H9 (cell line): ENCODE results near the gene IGFL1. TPM values are rescaled to one million over a fixed set of nuclear protein-coding genes. Genes with fewer than 3 reads are reported as not detected.

Experiments used
- DNase-seq: peaks from one replicate; pipeline ENCODE4 v3.0.0-alpha.2; 2017
- H2AFZ ChIP-seq: one replicate; pipeline ENCODE4 v1.6.1; 2013; ENCODE audit warnings: mild to moderate bottlenecking, low read length, control low read depth, moderate library complexity
- H2AK5ac ChIP-seq: 2 replicates; pipeline ENCODE4 v1.6.1; 2013; ENCODE audit warnings: low read length, control low read depth, mixed read lengths; ENCODE audit not compliant: insufficient read length
- H2BK120ac ChIP-seq: one replicate; pipeline ENCODE4 v1.6.1; 2013; ENCODE audit warnings: low read depth, mild to moderate bottlenecking, low read length, control low read depth, inconsistent platforms; ENCODE audit not compliant: poor library complexity, severe bottlenecking
- H2BK12ac ChIP-seq: 2 replicates; pipeline ENCODE4 v1.6.1; 2013; ENCODE audit warnings: low read length, control low read depth, mixed read lengths, low read depth; ENCODE audit not compliant: insufficient read length
- H2BK15ac ChIP-seq: 2 replicates; pipeline ENCODE4 v1.6.1; 2013; ENCODE audit warnings: low read depth, low read length, control low read depth
- H2BK20ac ChIP-seq: one replicate; pipeline ENCODE4 v1.6.1; 2013; ENCODE audit warnings: low read depth, mild to moderate bottlenecking, low read length, control low read depth, inconsistent platforms; ENCODE audit not compliant: poor library complexity, severe bottlenecking
- H2BK5ac ChIP-seq: 2 replicates; pipeline ENCODE4 v1.6.1; 2013; ENCODE audit warnings: low read length, control low read depth, mixed read lengths; ENCODE audit not compliant: insufficient read length
- H3K14ac ChIP-seq: 2 replicates; pipeline ENCODE4 v1.6.1; 2013; ENCODE audit warnings: low read length, control low read depth; ENCODE audit not compliant: insufficient read depth
- H3K18ac ChIP-seq: 2 replicates; pipeline ENCODE4 v1.6.1; 2013; ENCODE audit warnings: low read depth, mild to moderate bottlenecking, mixed read lengths, low read length, control low read depth; ENCODE audit not compliant: insufficient read length
- H3K23ac ChIP-seq: 2 replicates; pipeline ENCODE4 v1.6.1; 2013; ENCODE audit warnings: low read length, control low read depth, mixed read lengths, low read depth; ENCODE audit not compliant: insufficient read length
- H3K23me2 ChIP-seq: 2 replicates; pipeline ENCODE4 v1.6.1; 2013; ENCODE audit warnings: low read depth, mild to moderate bottlenecking, mixed read lengths, low read length, control low read depth; ENCODE audit not compliant: insufficient read length, poor library complexity, severe bottlenecking
- H3K27ac ChIP-seq: 2 replicates; pipeline ENCODE4 v1.5.1; 2013; ENCODE audit warnings: low read length, control low read depth, mixed read lengths, low read depth; ENCODE audit not compliant: insufficient read length
- H3K27me3 ChIP-seq: 2 replicates; pipeline ENCODE4 v1.6.1; 2013; ENCODE audit warnings: low read length, control low read depth, inconsistent platforms; ENCODE audit not compliant: insufficient read depth
- H3K4ac ChIP-seq: 2 replicates; pipeline ENCODE4 v1.6.1; 2013; ENCODE audit warnings: low read depth, mild to moderate bottlenecking, control low read depth, inconsistent platforms, low read length, moderate library complexity
- H3K4me1 ChIP-seq: 2 replicates; pipeline ENCODE4 v1.6.1; 2013; ENCODE audit warnings: low read length, control low read depth, inconsistent platforms; ENCODE audit not compliant: insufficient read depth
- H3K4me2 ChIP-seq: 2 replicates; pipeline ENCODE4 v1.6.1; 2013; ENCODE audit warnings: low read length, control low read depth, mixed read lengths; ENCODE audit not compliant: insufficient read length, insufficient read depth
- H3K56ac ChIP-seq: 2 replicates; pipeline ENCODE4 v1.6.1; 2013; ENCODE audit warnings: low read depth, mild to moderate bottlenecking, mixed read lengths, low read length, control low read depth; ENCODE audit not compliant: insufficient read length
- H3K79me1 ChIP-seq: 2 replicates; pipeline ENCODE4 v1.6.1; 2013; ENCODE audit warnings: low read depth, mild to moderate bottlenecking, moderate library complexity, low read length, control low read depth, inconsistent platforms; ENCODE audit not compliant: insufficient read depth, poor library complexity, severe bottlenecking
- H3K79me2 ChIP-seq: 2 replicates; pipeline ENCODE4 v1.6.1; 2013; ENCODE audit warnings: low read length, control low read depth, inconsistent platforms; ENCODE audit not compliant: insufficient read depth
- H3K9ac ChIP-seq: 2 replicates; pipeline ENCODE4 v1.6.1; 2013; ENCODE audit warnings: low read length, control low read depth, mixed read lengths; ENCODE audit not compliant: insufficient read length; ENCODE audit errors: extremely low read depth
- H3K9me3 ChIP-seq: one replicate; pipeline ENCODE4 v1.6.1; 2013; ENCODE audit warnings: low read depth, low read length, inconsistent platforms; ENCODE audit not compliant: control insufficient read depth
- H3T11ph ChIP-seq: one replicate; pipeline ENCODE4 v1.6.1; 2013; ENCODE audit warnings: mild to moderate bottlenecking, low read length, control low read depth, inconsistent platforms
- H4K20me1 ChIP-seq: one replicate; pipeline ENCODE4 v1.6.1; 2013; ENCODE audit not compliant: control insufficient read depth, insufficient read length, insufficient read depth
- H4K5ac ChIP-seq: 2 replicates; pipeline ENCODE4 v1.6.1; 2013; ENCODE audit warnings: low read depth, mild to moderate bottlenecking, mixed read lengths, low read length, control low read depth; ENCODE audit not compliant: insufficient read length
- H4K8ac ChIP-seq: replicated peaks from 2 replicates; pipeline ENCODE4 v1.6.1; 2013; ENCODE audit warnings: low read length, control low read depth, mixed read lengths, low read depth; ENCODE audit not compliant: insufficient read length
- H4K91ac ChIP-seq: 2 replicates; pipeline ENCODE4 v1.6.1; 2013; ENCODE audit warnings: low read depth, mild to moderate bottlenecking, moderate library complexity, mixed read lengths, low read length, control low read depth; ENCODE audit not compliant: insufficient read length
- H3K27ac Mint-ChIP-seq, 3 experiments: 2 replicates in 2 of 3; 3 replicates in 1 of 3; pipeline ENCODE4 v1.8.0; 2020 to 2021; ENCODE audit warnings: mixed read lengths in 3 of 3, mild to moderate bottlenecking in 1 of 3, moderate library complexity in 1 of 3
- H3K27me3 Mint-ChIP-seq: 2 replicates; pipeline ENCODE4 v1.8.0; 2021; ENCODE audit warnings: low read depth, mild to moderate bottlenecking, moderate library complexity, mixed read lengths
- H3K36me3 Mint-ChIP-seq, 3 experiments: 2 replicates in 2 of 3; 3 replicates in 1 of 3; pipeline ENCODE4 v1.8.0; 2020 to 2021; ENCODE audit warnings: low read depth in 3 of 3, mixed read lengths in 3 of 3; ENCODE audit not compliant: insufficient read depth in 1 of 3
- H3K4me1 Mint-ChIP-seq, 2 experiments: 2 replicates each; pipeline ENCODE4 v1.8.0; 2020; ENCODE audit warnings: mixed read lengths in 2 of 2
- H3K4me3 Mint-ChIP-seq, 2 experiments: 2 replicates in 1 of 2; 3 replicates in 1 of 2; pipeline ENCODE4 v1.8.0; 2020 to 2021; ENCODE audit warnings: mild to moderate bottlenecking in 2 of 2, mixed read lengths in 2 of 2, moderate library complexity in 1 of 2
- H3K9me3 Mint-ChIP-seq, 2 experiments: 2 replicates in 1 of 2; 3 replicates in 1 of 2; pipeline ENCODE4 v1.8.0; 2020; ENCODE audit warnings: mild to moderate bottlenecking in 2 of 2, mixed read lengths in 2 of 2, moderate library complexity in 1 of 2
- WGBS: extraction: QIAGEN DNeasy Blood & Tissue Kit; methylation state at CpG from one replicate; pipeline ENCODE4 v1.1.7; 2013; ENCODE audit warnings: missing lambda C conversion rate, low lambda C conversion rate, mixed read lengths; ENCODE audit not compliant: insufficient read length; ENCODE audit errors: extremely low coverage; 5-methylcytosine and 5-hydroxymethylcytosine counted together
- total RNA-seq: library from RNA; stranded (reverse); gene quantifications from 2 replicates; pipeline ENCODE4 v1.2.1, GENCODE V29; 2021
- TF ChIP-seq, protein P1 (sequence below): fragments of 200-600 bp; sonication (generic); conservative IDR thresholded peaks from 3 replicates; pipeline ENCODE4 v1.8.0; 2021; ENCODE audit warnings: antibody characterized with exemption, mild to moderate bottlenecking

Gene IGFL1
- total RNA-seq, 1 experiment from 2014 or later: not detected

- WGBS: no CpG with 5 or more reads among the region's 8 CpGs
- DNase-seq: no peak
- Histone ChIP-seq H2BK120ac (no peak overlapping the region), H2BK12ac (no peak overlapping the region), H2BK20ac (no peak overlapping the region), H2AK5ac (no peak overlapping the region), H2BK5ac (no peak overlapping the region), H4K20me1 (no peaks in the 10 kb centered on the region), H4K91ac (no peak overlapping the region), H3K27ac (no peak overlapping the region), H4K8ac (no peak overlapping the region), H3K4me2 (no peak overlapping the region), H2BK15ac (no peak overlapping the region), H2AFZ (no peak overlapping the region), H3K23ac (no peak overlapping the region), H3K79me1 (no peaks in the 10 kb centered on the region), H3K79me2 (no peaks in the 10 kb centered on the region), H4K5ac (no peak overlapping the region), H3K4me1 (no peaks in the 10 kb centered on the region), H3K27me3 (no peaks in the 10 kb centered on the region), H3K9ac (no peak overlapping the region), H3T11ph (no peak overlapping the region), H3K18ac (no peak overlapping the region), H3K23me2 (no peaks in the 10 kb centered on the region), H3K14ac (no peak overlapping the region; the same call in 1 of the 2 replicates), H3K4ac (no peak overlapping the region), H3K56ac (no peak overlapping the region), H3K9me3 (no peaks in the 10 kb centered on the region)
- Mint-ChIP-seq H3K27ac (peak overlapping the region in 1 of 3 experiments; percentile 79; a peak in 2 of 7 replicates), H3K27me3 (peaks cover 5% of the 10 kb centered on the region), H3K4me1 (no peaks in the 10 kb centered on the region; a peak in 1 of 4 replicates), H3K36me3 (no peaks in the 10 kb centered on the region; a peak in 1 of 7 replicates), H3K4me3 (no peak overlapping the region; a peak in 1 of 5 replicates), H3K9me3 (peaks cover 2% of the 10 kb centered on the region in 2 experiments; a peak in 3 of 5 replicates)
- TF ChIP-seq, protein P1, sequence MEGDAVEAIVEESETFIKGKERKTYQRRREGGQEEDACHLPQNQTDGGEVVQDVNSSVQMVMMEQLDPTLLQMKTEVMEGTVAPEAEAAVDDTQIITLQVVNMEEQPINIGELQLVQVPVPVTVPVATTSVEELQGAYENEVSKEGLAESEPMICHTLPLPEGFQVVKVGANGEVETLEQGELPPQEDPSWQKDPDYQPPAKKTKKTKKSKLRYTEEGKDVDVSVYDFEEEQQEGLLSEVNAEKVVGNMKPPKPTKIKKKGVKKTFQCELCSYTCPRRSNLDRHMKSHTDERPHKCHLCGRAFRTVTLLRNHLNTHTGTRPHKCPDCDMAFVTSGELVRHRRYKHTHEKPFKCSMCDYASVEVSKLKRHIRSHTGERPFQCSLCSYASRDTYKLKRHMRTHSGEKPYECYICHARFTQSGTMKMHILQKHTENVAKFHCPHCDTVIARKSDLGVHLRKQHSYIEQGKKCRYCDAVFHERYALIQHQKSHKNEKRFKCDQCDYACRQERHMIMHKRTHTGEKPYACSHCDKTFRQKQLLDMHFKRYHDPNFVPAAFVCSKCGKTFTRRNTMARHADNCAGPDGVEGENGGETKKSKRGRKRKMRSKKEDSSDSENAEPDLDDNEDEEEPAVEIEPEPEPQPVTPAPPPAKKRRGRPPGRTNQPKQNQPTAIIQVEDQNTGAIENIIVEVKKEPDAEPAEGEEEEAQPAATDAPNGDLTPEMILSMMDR: no peak
Measured at GRCh38 chr19:46196410-46197124, 33.0 kb upstream of the IGFL1 start.
